NCI-H748 treated with DMSO at 0.1 percent for 48 hours (cell line): ENCODE data around the gene DUOX2.

Experiments
- DNase-seq: peaks from one replicate; lab custom pipeline; 2025; lab: John Stamatoyannopoulos, UW

Gene DUOX2

DNA sequence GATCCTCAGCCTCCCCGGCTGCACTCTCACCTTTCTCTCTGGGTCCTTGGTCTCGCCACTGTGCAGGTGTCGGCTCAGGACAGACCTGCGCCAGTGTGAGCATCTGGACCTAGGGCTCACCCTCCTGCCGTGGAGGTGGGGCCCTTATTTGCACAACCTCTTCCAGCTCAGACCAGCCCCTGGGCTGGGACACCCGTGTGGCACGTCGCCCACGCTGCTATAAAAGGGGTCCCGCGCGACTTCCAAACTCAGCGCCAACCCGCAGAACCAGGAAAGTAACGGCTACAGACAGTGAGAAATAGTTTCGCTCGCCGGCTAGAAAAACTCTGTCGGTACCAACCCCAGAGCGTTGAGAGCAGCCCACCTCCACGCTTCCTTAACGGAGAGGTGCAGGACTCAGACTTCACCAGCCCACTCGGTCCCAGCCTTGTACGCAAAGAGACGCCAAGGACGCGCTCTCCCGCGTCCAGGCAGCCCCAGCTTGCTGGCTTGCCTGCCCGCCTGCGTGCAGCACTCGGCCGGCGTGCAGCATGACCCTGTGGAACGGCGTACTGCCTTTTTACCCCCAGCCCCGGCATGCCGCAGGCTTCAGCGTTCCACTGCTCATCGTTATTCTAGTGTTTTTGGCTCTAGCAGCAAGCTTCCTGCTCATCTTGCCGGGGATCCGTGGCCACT is at the start of gene DUOX2, which contains the start of gene DUOXA2:
Gene DUOX2 (minus strand): TSS at position 97 of the 675 bp plus-strand sequence. CDS start 761 bp downstream, outside the sequence.
Gene DUOXA2 (plus strand): TSS at position 251 of the 675 bp plus-strand sequence. CDS start 280 bp downstream, at position 531.
- DNase-seq = no peak

DNA sequence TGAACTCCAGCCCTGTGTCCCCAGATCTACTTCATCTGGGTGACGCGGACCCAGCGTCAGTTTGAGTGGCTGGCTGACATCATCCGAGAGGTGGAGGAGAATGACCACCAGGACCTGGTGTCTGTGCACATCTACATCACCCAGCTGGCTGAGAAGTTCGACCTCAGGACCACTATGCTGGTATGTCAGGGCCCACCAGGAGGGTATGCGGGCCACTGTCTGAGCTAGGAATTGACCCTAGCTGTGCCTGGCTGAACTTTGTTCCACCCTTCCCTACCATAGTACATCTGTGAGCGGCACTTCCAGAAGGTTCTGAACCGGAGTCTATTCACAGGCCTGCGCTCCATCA is 49.5 kb upstream of the DUOX2 start:
- DNase-seq = no peak

DNA sequence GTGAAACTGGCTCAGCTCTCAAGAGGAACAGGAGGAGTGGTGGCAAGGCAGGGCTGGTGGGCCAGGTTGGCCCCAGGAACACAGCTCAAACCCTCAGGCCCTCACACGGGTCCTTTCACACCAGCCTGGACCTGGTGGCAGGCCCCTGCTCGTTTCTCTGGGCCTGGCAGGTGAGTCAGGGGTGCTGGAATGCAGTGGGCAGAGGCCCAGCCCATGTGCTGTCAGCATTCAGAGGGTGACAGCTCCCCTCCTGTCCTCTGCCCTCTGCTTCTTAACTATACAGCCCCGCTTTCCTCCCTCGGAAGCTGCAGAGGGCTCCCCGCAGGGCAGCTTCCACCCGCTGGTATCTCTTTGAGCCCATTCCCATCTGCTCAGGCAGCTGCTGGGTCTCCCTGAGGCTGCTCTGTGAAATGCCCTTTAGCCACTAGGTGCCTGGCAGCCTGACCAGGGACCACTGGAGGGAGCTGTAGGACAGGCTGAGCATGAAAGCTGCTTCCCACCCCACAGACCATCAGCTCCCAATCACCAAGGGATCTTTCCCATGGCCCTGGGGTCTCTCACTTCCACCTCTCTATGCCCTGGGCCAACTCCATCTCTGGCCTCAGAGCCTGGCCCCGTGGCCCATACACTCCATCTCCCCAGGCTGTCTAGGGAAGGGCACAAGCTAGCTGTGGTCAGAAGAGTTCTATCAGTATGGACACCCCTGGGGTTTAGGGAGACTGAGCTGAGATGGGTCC is 49.0 kb upstream of the DUOX2 start:
- peak; percentile 40 for DNase-seq

DNA sequence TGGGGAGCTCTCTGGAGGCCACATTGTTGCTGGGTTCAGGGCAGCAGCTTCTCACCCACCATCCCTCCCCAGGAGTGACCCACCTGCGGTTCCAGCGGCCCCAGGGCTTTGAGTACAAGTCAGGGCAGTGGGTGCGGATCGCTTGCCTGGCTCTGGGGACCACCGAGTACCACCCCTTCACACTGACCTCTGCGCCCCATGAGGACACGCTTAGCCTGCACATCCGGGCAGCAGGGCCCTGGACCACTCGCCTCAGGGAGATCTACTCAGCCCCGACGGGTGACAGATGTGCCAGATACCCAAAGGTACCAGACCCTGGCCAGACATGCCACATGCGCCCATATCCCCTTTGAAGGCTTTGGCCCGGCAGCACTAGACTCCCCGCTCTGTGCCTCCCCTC is 47.7 kb upstream of the DUOX2 start:
- no peak for DNase-seq

DNA sequence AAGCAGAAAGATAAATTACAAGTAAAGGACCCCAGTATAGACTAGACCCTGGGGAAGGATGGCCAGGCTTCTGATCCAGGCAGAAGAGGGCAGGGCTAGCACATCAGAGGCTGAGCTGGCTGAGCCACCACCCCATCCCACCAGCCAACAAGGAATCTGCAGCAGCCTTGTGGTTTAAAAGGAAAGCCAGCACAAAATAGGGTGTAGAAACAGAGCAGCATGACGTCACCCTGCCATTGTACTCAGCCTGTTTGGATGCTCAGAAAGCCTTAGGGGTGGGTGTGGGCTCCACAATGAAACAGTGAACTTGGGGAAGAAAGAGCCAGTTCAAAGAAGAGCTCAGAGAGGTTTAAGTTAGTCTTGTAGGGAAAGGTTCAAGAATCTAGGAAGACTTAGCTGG is 44.0 kb upstream of the DUOX2 start:
- DNase-seq = no peak

DNA sequence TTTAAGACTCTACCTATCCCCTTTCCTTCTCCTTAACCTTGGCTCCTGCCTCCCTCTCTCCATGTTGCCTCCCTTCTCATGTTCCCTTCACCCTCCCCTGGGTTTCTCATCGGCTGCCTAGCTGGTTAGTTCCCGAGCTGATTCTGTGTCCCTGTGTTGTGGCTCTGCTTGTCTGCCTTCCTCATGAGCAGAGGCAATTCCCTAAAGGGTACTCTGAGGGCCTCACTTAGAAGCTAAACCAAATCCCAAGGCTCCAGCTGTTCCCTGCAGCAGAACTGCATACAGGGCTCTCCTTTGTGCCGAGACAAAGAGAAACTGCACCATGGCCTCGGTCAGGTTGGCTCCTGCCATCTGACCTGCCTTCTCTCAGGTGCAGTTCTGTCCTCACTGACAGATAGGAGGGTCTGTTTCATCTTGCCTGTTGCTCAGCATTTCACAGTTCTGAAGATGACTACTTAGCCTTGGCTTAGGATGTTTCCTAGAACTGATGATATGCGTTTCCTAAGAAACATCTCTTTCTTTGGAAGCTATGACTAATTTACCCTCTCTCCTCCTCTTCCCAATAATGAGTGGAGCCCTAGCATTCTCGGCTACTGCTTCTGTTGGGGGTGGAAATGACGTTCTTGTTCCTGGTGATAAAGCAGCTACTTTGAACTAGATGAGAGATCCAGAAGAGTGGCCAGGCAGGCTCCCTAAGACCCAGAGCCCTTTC is 42.9 kb upstream of the DUOX2 start:
- DNase-seq = no peak

DNA sequence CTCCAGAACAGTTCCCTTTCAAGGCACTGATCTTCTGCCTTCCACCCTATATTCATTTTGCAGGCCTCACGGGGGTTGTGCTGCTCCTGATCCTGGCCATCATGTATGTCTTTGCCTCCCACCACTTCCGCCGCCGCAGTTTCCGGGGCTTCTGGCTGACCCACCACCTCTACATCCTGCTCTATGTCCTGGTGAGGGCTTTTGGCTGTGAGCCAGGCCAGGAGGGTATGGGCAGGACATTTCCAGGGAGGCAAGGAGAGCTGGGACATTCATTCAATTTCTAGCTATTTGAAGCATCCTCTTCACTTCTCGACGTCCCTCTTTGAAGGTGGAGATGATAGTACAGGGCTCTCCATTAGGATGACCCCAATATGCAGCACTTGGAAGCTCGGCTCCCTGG is 41.8 kb upstream of the DUOX2 start:
- no peak for DNase-seq

DNA sequence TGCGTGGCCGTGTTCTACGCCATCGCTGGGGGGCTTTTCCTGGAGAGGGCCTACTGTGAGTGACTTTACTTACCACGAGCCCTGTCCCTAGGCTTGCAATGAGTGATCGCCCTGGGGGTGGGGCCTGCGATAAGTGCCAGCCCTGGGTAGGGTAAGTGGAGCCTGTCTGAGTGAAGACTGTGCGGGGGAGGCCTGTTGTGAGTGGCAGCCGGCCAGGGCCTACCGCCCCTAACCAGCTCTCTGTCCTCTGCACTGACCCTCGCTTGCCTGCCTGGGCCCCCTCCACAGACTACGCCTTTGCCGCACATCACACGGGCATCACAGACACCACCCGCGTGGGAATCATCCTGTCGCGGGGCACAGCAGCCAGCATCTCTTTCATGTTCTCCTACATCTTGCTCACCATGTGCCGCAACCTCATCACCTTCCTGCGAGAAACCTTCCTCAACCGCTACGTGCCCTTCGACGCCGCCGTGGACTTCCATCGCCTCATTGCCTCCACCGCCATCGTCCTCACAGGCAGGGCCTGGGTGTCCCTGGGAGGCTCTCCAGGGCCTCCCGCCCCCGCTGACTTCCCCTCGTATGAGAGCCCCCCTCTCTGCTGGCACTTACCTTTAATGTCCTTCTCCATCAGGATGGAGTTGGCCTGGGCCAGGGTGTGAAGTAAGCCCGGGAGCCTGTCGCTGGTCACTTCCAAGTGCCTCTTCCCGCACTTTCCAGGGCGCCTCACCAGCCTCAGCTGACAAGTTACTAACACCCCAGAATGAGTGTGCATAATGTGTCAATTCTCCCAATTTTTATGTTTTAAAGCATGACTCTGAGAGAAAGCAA is 38.2 kb upstream of the DUOX2 start:
- no peak for DNase-seq

DNA sequence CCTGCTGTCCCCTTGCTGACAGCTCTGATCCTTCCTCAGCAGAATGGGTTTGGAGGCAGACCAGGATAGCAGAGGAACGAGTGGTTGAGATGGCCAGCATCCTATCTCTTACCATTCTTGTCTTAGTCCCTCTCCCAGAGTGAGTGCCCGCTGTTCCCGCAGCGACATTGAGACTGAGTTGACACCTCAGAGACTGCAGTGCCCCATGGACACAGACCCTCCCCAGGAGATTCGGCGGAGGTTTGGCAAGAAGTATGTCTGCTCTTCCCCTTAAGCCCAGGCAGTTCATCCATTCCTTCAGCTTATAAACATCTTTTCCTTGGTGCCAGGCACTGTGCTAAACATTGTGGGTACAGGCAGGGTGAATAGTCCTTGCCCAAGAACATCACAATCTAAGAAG is 37.0 kb upstream of the DUOX2 start:
- DNase-seq = no peak

DNA sequence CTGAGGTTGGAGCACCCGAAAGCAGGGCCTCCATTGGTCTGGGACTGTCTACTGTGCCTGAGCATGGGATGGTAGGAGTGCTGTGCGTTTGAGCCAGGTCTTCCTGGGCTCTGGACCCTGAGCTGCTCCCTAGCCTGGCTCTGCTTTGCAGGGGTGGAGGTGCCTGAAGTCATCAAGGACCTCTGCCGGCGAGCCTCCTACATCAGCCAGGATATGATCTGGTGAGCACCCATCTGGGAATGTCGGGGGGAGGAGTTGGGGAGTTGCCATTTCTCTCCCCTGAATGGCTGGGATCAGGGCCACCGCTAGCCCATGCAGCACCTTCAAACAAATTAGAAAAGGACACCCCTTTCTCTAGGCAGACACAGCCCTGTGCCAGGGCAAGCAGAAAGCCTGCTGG is 36.5 kb upstream of the DUOX2 start:
- DNase-seq = no peak

DNA sequence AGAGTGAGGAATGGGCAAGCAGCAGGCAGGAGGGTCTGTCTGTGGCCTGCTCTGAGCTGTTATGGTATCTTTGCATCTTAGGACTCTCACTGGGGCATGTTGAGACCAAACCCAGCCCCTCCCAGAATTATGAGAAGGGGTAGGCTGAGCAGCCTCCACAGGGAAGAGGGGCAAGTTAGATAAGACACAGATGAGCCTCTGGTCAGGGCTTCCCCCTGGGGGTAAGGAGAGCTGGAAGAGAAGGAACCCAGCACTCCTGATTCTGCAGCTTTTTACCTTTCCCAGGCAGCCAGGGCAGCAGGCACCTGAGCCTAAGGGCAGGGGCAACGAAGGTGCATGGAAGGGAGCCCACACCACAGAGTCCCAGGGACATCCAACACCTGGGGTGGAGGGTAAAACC is 35.1 kb upstream of the DUOX2 start:
- no peak for DNase-seq

DNA sequence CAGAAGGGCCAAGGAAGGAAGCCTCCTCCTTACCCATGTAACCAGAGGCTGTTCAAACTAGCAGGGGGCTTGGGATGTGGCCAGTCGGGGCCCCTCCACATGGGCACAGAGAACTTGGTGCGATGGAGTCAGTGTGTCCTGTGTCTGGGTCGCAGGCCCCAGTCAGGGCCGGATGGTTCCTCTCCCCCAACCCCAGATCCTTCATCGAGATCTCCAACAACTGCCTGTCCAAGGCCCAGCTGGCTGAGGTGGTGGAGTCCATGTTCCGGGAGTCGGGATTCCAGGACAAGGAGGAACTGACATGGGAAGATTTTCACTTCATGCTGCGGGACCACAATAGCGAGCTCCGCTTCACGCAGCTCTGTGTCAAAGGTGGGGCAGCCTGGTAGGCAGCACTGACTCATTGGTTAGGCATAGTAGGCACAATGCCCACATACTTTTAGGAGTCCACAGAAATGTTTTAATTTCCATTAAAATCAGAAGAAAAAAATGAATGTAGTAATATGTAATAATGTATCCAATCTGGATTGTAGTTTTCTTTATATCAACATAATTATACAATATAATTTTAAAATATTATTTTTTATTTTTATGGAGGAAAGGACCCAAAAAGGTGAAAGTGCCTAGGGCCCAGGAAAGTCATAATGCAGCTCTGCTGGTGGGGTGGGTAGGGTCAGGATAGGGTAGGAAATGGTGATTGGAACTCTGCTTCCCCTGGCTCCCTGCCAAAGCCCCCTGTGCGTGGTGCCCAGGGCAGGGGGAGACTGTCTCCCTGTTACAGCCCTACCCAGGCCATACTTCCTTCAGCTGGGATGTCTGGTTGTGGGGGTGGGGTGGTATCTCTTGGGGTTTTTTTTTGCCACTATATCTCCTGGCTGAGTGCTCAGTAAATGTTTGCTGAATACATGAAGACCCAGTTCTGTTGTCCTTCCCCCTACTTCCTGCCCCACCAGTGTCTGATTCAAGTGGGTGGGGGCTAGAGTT is 34.4 kb upstream of the DUOX2 start:
- no peak for DNase-seq

DNA sequence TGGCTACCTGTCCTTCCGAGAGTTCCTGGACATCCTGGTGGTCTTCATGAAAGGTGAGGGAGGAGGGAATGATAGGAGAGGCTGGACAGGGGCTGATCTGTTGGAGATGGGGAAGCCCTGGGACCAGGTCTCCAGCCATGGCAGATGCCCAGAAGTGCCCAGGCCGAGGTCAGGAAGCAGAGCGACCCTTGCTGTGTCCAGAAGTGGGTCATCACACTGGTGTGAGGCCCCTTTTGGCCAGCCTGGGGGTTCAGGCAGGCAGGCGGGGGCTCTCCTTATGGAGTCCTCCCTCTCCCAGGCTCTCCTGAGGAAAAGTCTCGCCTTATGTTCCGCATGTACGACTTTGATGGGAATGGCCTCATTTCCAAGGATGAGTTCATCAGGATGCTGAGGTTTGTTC is 33.6 kb upstream of the DUOX2 start:
- DNase-seq = no peak

DNA sequence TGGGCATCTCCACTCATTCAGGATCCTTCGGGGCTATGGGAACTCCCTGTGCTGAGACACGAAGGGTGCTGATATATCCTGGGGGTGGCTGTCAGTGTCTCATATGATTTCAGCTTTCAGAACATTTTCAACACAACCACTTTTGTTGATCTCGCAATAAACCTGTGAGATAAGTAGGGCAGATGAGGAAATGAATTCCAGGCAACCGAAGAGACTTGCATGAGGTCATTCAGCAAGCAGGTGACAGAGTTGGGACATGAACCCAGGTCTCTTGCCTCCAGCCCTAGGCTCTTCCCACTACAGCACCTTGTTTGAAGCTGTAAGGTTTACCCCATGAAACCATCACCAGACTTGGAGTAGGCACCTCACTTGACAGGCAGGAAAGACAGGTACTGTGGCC is 32.4 kb upstream of the DUOX2 start:
- no peak for DNase-seq

DNA sequence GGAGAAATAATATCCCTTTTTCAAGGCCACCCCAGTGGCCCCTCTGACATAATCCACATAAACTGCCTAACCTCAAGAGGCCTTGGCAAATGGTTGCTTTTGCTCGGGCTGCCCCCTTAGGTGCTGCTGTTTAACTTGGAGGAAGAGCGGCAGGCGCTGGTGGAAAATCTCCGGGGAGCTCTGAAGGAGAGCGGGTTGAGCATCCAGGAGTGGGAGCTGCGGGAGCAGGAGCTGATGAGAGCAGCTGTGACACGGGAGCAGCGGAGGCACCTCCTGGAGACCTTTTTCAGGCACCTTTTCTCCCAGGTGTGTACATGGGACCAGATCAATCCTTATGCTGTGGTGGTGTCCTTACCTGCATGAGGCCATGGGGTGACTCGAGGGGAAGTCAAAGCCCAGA is 30.8 kb upstream of the DUOX2 start:
- no peak for DNase-seq

DNA sequence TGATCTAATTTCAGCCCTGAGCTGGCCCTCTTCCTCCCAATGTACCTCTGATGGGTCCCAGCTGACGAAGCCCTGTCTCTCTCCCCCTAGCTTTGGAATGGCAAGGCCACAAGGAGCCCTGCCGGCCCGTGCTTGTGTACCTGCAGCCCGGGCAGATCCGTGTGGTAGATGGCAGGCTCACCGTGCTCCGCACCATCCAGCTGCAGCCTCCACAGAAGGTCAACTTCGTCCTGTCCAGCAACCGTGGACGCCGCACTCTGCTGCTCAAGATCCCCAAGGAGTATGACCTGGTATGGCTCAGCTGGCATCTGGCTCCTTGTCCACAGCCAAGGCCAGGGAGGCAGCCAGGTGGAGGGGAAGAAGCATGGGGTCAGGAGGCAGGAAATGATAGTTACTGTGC is 30.0 kb upstream of the DUOX2 start:
- no peak for DNase-seq

DNA sequence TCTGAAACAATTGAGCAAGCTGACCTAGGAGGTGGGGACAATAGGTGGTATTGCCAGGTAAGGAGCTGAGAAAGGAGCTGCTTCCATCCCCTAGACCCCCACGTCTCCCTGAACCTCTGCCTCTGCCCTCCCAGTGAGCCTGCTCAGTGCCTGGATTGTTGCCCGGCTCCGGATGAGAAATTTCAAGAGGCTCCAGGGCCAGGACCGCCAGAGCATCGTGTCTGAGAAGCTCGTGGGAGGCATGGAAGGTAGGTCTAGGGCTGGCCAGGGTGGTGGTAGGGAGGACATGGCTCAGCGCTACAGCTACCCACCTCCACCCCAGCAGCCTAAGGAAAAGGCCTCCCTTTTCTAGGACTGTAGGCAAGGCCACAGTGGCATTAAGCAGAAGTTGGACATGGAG is 29.1 kb upstream of the DUOX2 start:
- DNase-seq = no peak

DNA sequence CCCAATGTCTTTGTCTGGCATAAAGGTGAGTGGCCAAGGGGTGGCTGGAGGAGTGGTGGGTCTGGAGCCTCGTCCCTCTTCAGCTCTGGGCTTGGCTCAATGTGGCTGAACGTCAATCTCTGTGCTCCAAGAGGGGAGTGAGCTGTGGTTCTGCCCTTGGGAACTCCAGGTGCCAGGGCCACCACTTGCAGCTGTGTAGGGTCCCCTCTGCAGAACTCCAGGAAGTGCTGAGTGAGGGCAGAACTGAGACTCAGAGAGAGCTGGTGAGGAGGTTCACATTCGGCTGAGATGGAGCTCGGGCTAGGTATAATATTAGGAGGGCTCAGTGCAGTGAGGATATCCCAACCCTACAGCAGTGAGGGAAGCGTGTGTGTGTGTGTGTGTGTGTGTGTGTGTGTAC is 27.4 kb upstream of the DUOX2 start:
- DNase-seq = no peak

DNA sequence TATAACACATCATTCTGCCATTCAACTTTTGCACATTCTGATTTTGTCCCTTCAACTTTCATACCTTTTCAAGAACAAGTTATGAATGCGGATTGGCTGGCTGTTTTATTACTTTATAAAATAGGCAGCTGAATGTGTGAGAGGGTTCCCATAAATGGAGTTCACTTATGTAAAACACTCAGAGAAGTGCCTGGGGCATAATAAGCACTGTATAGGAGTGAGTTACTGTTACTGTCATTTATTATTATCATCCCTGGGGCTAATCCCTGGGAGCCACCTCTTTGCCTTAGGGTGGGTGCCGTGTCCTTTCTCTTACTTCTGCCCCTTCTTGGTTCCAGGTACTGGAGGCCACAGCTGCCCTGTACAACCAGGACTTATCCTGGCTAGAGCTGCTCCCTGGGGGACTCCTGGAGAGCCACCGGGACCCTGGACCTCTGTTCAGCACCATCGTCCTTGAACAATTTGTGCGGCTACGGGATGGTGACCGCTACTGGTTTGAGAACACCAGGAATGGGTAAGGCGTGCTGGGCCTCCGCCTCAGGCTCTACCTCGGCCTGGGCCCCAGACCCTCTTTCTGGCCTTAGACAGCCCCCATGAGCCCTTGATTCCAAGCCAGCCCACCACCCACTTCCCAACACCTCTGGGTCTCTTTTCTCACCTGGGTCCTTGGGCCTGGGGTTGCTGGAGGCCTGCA is 26.7 kb upstream of the DUOX2 start:
- DNase-seq = no peak

DNA sequence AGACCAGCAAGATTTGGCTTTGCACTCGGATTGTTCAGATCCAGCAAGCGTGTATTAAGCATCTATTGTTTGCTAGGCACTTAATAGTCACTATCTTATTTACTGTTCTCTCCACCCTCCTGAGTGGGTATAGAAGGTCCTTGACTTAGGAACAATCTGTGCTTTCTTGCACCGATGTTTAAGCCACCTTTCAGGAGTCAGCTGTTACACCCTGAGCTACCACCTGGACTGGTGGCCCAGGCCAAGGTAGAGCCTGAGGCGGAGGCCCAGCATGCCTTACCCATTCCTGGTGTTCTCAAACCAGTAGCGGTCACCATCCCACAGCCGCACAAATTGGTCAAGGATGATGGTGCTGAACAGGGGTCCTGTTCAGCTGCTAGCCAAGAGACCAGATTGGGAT is 25.8 kb upstream of the DUOX2 start:
- DNase-seq = no peak
